HPDE6-E6E7 (cell line): ENCODE data around the gene ALKBH4.
"Not testable (repeated sequence)": the region's sequence is repeated elsewhere in the genome, so short reads cannot be mapped to it uniquely, and the experiment has no call there.

Experiments used
- DNase-seq: peaks from one replicate; pipeline ENCODE4 v3.0.0; 2011; ENCODE audit warnings: missing footprints; ENCODE audit errors: extremely low spot score

Gene ALKBH4

GRCh38 chr7:102429141-102429899 lies 35.3 kb downstream of the ALKBH4 start:
- DNase-seq = no peak

- DNase-seq = no peak
Measured at GRCh38 chr7:102427019-102427405, 37.7 kb downstream of the ALKBH4 start.

GRCh38 chr7:102426268-102427018 lies 38.2 kb downstream of the ALKBH4 start:
- no peak for DNase-seq

GRCh38 chr7:102425639-102426267 lies 38.9 kb downstream of the ALKBH4 start:
- no peak for DNase-seq

- no peak for DNase-seq
Measured at GRCh38 chr7:102424787-102425218, 39.9 kb downstream of the ALKBH4 start.

GRCh38 chr7:102424129-102424551 lies 40.5 kb downstream of the ALKBH4 start:
- DNase-seq = no peak

- DNase-seq = no peak
Measured at GRCh38 chr7:102421706-102422240, 42.9 kb downstream of the ALKBH4 start.

- no peak for DNase-seq
Measured at GRCh38 chr7:102418592-102418991, 46.1 kb downstream of the ALKBH4 start.

GRCh38 chr7:102417105-102417504 lies 47.6 kb downstream of the ALKBH4 start:
- DNase-seq = no peak

GRCh38 chr7:102416406-102416805 lies 48.3 kb downstream of the ALKBH4 start:
- DNase-seq = no peak

GRCh38 chr7:102415685-102416225 lies 48.9 kb downstream of the ALKBH4 start:
- no peak for DNase-seq

GRCh38 chr7:102413611-102414010 lies 51.1 kb downstream of the ALKBH4 start:
- DNase-seq = no peak

GRCh38 chr7:102413091-102413490 lies 51.6 kb downstream of the ALKBH4 start:
- DNase-seq = no peak

GRCh38 chr7:102412548-102412947 lies 52.1 kb downstream of the ALKBH4 start:
- no peak for DNase-seq

- no peak for DNase-seq
Measured at GRCh38 chr7:102410918-102411317, 53.7 kb downstream of the ALKBH4 start.

- no peak for DNase-seq
Measured at GRCh38 chr7:102410123-102410522, 54.5 kb downstream of the ALKBH4 start.

- DNase-seq = no peak
Measured at GRCh38 chr7:102409340-102409739, 55.3 kb downstream of the ALKBH4 start.

GRCh38 chr7:102408530-102408929 lies 56.1 kb downstream of the ALKBH4 start:
- DNase-seq = not testable (repeated sequence)

- DNase-seq = no peak
Measured at GRCh38 chr7:102407910-102408309, 56.8 kb downstream of the ALKBH4 start.
